OCI-LY3 (cell line): ENCODE measurements around the gene FSHB.

Experiments used
- H2AFZ ChIP-seq: fragments of 200-600, 300-600 bp; shearing (Covaris generic); 2 replicates; pipeline ENCODE4 v1.6.0; 2014; ENCODE audit warnings: antibody characterized with exemption, low read depth, low read length
- H3K27ac ChIP-seq: fragments of 200-600, 300-600 bp; sonication (generic); 2 replicates; pipeline ENCODE4 v1.5.1; 2014; ENCODE audit warnings: mild to moderate bottlenecking, low read length, moderate library complexity, mixed read lengths
- H3K27me3 ChIP-seq: fragments of 200-600, 300-600 bp; sonication (generic); 2 replicates; pipeline ENCODE4 v1.6.1; 2014; ENCODE audit warnings: low read depth, low read length, mixed read lengths
- H3K36me3 ChIP-seq: fragments of 200-600, 300-600 bp; sonication (generic); replicated peaks from 2 replicates; pipeline ENCODE3; 2014; ENCODE audit warnings: low read depth, low read length, mixed read lengths
- H3K4me1 ChIP-seq: fragments of 300-600, 200-600 bp; sonication (generic); 2 replicates; pipeline ENCODE4 v1.6.1; 2014; ENCODE audit warnings: low read length, mixed read lengths
- H3K4me2 ChIP-seq: fragments of 200-600, 300-600 bp; sonication (generic); 2 replicates; pipeline ENCODE4 v1.6.1; 2014; ENCODE audit warnings: low read length, mixed read lengths
- H3K4me3 ChIP-seq: fragments of 300-600, 200-600 bp; sonication (generic); 2 replicates; pipeline ENCODE4 v1.5.1; 2014; ENCODE audit warnings: antibody characterized with exemption, mild to moderate bottlenecking, low read length, moderate library complexity
- H3K79me2 ChIP-seq: fragments of 300-600, 200-600 bp; shearing (Covaris generic); 2 replicates; pipeline ENCODE4 v1.6.1; 2014; ENCODE audit warnings: mild to moderate bottlenecking, low read length, mixed read lengths
- H3K9ac ChIP-seq: fragments of 300-600, 200-600 bp; shearing (Covaris generic); 2 replicates; pipeline ENCODE4 v1.6.0; 2014; ENCODE audit warnings: mild to moderate bottlenecking, low read length, moderate library complexity
- H3K9me3 ChIP-seq: fragments of 200-600, 300-600 bp; shearing (Covaris generic); 2 replicates; pipeline ENCODE4 v1.6.1; 2014; ENCODE audit warnings: low read length, mixed read lengths; ENCODE audit not compliant: insufficient read depth
- H4K20me1 ChIP-seq: fragments of 200-600, 300-600 bp; sonication (generic); 2 replicates; pipeline ENCODE4 v1.6.1; 2016; ENCODE audit warnings: low read length, mixed read lengths; ENCODE audit not compliant: insufficient read depth
- CTCF ChIP-seq: fragments of 200-600, 300-600 bp; sonication (generic); IDR thresholded peaks from 2 replicates; pipeline ENCODE4 v1.5.1; 2014; ENCODE audit warnings: antibody characterized with exemption, low read length, low read depth
- EZH2phosphoT487 ChIP-seq: fragments of 200-600 bp; shearing (Covaris generic); IDR thresholded peaks from 2 replicates; pipeline ENCODE4 v1.6.1; 2018; ENCODE audit warnings: antibody characterized with exemption, mixed run types, low read depth

The FSHB gene

DNA sequence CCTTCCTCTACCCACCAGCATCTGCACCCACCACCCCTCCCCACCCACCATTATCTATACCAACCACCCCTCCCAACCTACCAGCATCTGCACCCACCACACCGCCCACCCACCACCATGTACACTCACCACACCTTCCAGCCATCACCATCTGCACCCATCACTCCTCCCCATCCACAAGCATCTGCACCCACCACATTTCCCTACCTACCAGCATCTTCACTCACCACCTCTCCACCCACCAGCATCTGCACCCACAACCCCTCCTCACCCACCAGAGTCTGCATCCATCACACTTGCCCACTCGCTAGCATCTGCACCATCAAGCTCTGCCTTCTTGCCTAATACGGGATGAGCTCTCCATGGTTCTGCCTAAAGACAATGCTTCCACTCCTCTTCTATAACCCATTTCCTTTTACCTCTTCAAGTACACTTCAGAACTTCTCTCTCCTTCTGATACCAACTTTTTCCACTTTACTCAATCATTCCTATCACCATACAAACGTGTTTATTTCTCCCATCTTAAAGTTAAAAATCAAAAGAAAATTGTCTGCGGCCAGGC lies 2.4 kb upstream of the FSHB start:
- Histone ChIP-seq H3K4me2 (no peak overlapping the region), H3K4me3 (no peak overlapping the region), H3K27me3 (no peaks in the 10 kb centered on the region), H3K4me1 (no peaks in the 10 kb centered on the region), H3K27ac (no peak overlapping the region), H3K9me3 (no peaks in the 10 kb centered on the region), H2AFZ (no peak overlapping the region), H3K9ac (no peak overlapping the region), H3K79me2 (no peaks in the 10 kb centered on the region), H4K20me1 (no peaks in the 10 kb centered on the region), H3K36me3 (no peaks in the 10 kb centered on the region)
- TF ChIP-seq CTCF (no peak), EZH2phosphoT487 (no peak)

DNA sequence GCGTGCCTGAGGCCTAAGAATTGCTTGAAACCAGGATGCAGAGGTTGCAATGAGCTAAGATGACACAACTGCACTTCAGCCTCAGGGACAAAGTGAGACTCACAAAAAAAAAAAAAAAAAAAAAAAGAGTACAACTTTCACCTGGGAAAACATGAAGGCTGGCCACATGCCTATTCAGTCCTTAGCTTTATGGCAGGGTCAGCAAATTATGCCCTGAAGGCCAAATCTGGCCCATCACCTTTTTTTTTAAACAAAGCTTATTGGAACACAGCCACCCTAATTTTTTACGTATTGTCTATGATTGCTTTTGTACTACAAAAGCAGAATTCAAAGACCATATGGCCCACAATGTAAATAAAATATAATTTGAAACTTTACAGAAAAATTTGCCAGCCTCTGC lies 8.2 kb downstream of the FSHB start:
- Histone ChIP-seq H2AFZ (no peak overlapping the region), H3K27me3 (no peaks in the 10 kb centered on the region), H3K36me3 (no peaks in the 10 kb centered on the region)

DNA sequence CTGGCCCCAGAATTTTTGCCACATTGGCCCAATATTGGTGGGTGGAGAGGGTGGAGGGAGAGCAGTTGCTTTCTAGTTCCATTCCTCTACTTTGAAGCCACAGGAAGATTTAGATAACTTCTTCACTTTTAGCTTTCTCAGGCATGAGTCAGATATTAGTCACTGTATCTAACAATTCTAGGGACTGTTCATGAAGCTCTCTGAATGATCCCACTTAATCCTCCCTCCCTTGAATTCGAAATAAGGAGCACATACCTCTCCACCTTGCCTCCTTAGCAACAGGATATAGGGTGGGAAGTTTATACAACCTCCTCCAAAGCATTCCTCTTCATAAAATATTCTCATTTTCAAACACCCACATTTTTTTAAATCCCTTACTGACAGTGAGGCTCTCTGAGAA lies 13.5 kb downstream of the FSHB start:
- H2AFZ ChIP-seq: no peak overlapping the region
- TF ChIP-seq EZH2phosphoT487: no peak
- TF ChIP-seq CTCF: no peak
- H4K20me1 ChIP-seq: no peaks in the 10 kb centered on the region
- H3K4me3 ChIP-seq: no peak overlapping the region
- no peaks in the 10 kb centered on the region for H3K27me3 ChIP-seq
- H3K36me3 ChIP-seq: no peaks in the 10 kb centered on the region
- no peaks in the 10 kb centered on the region for H3K79me2 ChIP-seq
- H3K9me3 ChIP-seq: no peaks in the 10 kb centered on the region
- no peak overlapping the region for H3K27ac ChIP-seq
- H3K4me1 ChIP-seq: no peaks in the 10 kb centered on the region
- no peak overlapping the region for H3K9ac ChIP-seq
- no peak overlapping the region for H3K4me2 ChIP-seq

More for the DNA sequence above, 8.2 kb downstream of the FSHB start:
- Histone ChIP-seq H3K27ac (no peak overlapping the region), H3K4me3 (no peak overlapping the region), H3K9me3 (no peaks in the 10 kb centered on the region), H3K4me1 (no peaks in the 10 kb centered on the region), H3K79me2 (no peaks in the 10 kb centered on the region), H4K20me1 (no peaks in the 10 kb centered on the region), H3K9ac (no peak overlapping the region), H3K4me2 (no peak overlapping the region)
- TF ChIP-seq CTCF (no peak), EZH2phosphoT487 (no peak)

- Histone ChIP-seq H2AFZ (no peak overlapping the region), H3K27me3 (no peaks in the 10 kb centered on the region), H3K9me3 (no peaks in the 10 kb centered on the region), H3K9ac (no peak overlapping the region), H3K79me2 (no peaks in the 10 kb centered on the region), H3K4me1 (no peaks in the 10 kb centered on the region), H3K4me3 (no peak overlapping the region), H3K4me2 (no peak overlapping the region), H3K36me3 (no peaks in the 10 kb centered on the region), H3K27ac (no peak overlapping the region), H4K20me1 (no peaks in the 10 kb centered on the region)
- no peak for TF ChIP-seq EZH2phosphoT487
Observed at GRCh38 chr11:30245621-30246020, 14.8 kb downstream of the FSHB start.
